Astrocyte of the cerebellum (primary cell): Measurements from ENCODE around the gene HORMAD2.

ENCODE experiments used
- DNase-seq: peaks from one replicate; pipeline ENCODE4 v3.0.0-alpha.2; 2011; ENCODE audit warnings: low read depth
- H3K4me3 ChIP-seq: 2 replicates; pipeline ENCODE4 v1.5.1; 2011; ENCODE audit warnings: mild to moderate bottlenecking, low read depth, low read length, moderate library complexity
- CTCF ChIP-seq: IDR thresholded peaks from 2 replicates; pipeline ENCODE4 v1.5.1; 2012; ENCODE audit warnings: low read length, low read depth, moderate library complexity, mild to moderate bottlenecking; ENCODE audit errors: missing control alignments
- in situ Hi-C: cut with HindIII; loops from 2 replicates; pipeline ENCODE4 v1.10.0; 2017; ENCODE audit warnings: low sequenced_read_pairs

The HORMAD2 gene

GRCh38 chr22:30127749-30128166 lies 47.5 kb downstream of the HORMAD2 start:
- in situ Hi-C loops: no loop called here
- DNase-seq: peak; percentile 6
- no peak for TF ChIP-seq CTCF
- H3K4me3 ChIP-seq: no peak overlapping the region

- H3K4me3 ChIP-seq: no peak overlapping the region
- in situ Hi-C loops: no loop called here
- TF ChIP-seq CTCF: no peak
- no peak for DNase-seq
Observed at GRCh38 chr22:30128511-30128910, 48.2 kb downstream of the HORMAD2 start.

GRCh38 chr22:30129636-30130035 lies 49.4 kb downstream of the HORMAD2 start:
- H3K4me3 ChIP-seq: no peak overlapping the region
- in situ Hi-C loops: no loop called here
- DNase-seq: no peak
- no peak for TF ChIP-seq CTCF

GRCh38 chr22:30132290-30132996 lies 52.2 kb downstream of the HORMAD2 start:
- no peak for DNase-seq

GRCh38 chr22:30140414-30140813 lies 60.1 kb downstream of the HORMAD2 start:
- no peak for DNase-seq
- no peak for TF ChIP-seq CTCF
- no peak overlapping the region for H3K4me3 ChIP-seq
- in situ Hi-C loops: no loop called here

More at GRCh38 chr22:30132290-30132996, 52.2 kb downstream of the HORMAD2 start:
- TF ChIP-seq CTCF: no peak
- in situ Hi-C loops: no loop called here
- no peak overlapping the region for H3K4me3 ChIP-seq

- in situ Hi-C loops: no loop called here
- H3K4me3 ChIP-seq: no peak overlapping the region
- TF ChIP-seq CTCF: no peak
- DNase-seq: no peak
Observed at GRCh38 chr22:30143265-30143664, 63.0 kb downstream of the HORMAD2 start.
